Measurements from ENCODE around the gene PI4KA. TPM values are rescaled to one million over a fixed set of nuclear protein-coding genes. Genes with fewer than 3 reads are reported as not detected.

The PI4KA gene
- total RNA-seq, 1 donor from 2014 or later, result 20.4 TPM

DNA sequence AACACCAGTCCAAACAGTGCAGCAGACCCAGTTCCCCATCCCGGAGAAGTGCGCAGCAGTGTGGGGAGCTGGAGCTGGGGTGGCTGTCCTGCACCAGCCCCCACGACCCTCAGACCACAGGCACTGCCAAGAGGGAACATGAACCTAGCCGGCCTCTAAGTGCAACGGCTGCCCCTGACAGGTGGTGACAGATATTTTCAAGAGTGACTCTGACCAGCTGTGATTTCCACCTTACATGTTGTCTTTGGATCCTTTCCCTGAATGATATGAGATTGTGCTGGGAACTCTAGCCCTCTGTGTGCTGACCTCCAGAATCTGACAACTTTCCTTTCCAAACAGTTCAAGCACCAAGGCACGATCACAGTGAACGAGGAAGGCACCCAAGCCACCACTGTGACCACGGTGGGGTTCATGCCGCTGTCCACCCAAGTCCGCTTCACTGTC is 72.1 kb downstream of the PI4KA start:
- H3K9me3 ChIP-seq (ENCODE audit: control insufficient read depth in 3 of 3, low read length in 3 of 3), result no peaks in the 10 kb centered on the region
- H3K27ac ChIP-seq (ENCODE audit: low read depth, low read length), result no peak overlapping the region
- no peaks in the 10 kb centered on the region for H3K27me3 ChIP-seq (ENCODE audit: control insufficient read depth in 3 of 3, insufficient read depth in 3 of 3, low read length in 3 of 3)
- peaks cover 2 to 10% (median 3%) of the 10 kb centered on the region in 3 donors for H3K4me1 ChIP-seq (ENCODE audit: control insufficient read depth in 3 of 3, insufficient read depth in 3 of 3, low read length in 3 of 3)
- peak overlapping the region in 2 of 3 donors; percentile 14 to 24 for H3K9ac ChIP-seq (ENCODE audit: low read depth in 1 of 3, low read length in 3 of 3)
- no peak overlapping the region for H3K4me3 ChIP-seq (ENCODE audit: low read length in 3 of 3)
- peaks cover 8 to 31% (median 15%) of the 10 kb centered on the region in 3 donors for H3K36me3 ChIP-seq (ENCODE audit: control insufficient read depth in 3 of 3, insufficient read depth in 3 of 3, low read length in 3 of 3)

DNA sequence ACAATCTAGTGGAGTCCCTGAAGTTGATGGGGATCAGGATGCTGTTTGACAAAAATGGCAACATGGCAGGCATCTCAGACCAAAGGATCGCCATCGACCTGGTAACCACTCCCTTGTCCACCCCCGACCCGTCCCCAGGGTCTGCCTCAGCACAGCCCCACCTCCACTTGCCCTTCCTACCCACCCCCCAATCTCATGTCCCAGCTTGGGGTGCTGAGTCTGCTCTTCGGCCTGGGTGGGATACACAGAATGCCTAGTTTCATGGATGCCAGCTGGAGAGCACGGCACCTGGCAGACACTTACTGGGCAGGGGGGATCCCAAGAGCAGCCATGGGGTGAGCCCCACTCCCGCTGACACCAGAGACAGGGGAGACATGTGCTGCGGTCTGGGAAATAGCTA is 72.6 kb downstream of the PI4KA start:
- H3K4me1 ChIP-seq (ENCODE audit: control insufficient read depth in 3 of 3, insufficient read depth in 3 of 3, low read length in 3 of 3), result peaks cover 2 to 10% (median 3%) of the 10 kb centered on the region in 3 donors
- H3K36me3 ChIP-seq (ENCODE audit: control insufficient read depth in 3 of 3, insufficient read depth in 3 of 3, low read length in 3 of 3), result peaks cover 8 to 28% (median 18%) of the 10 kb centered on the region in 3 donors
- H3K9ac ChIP-seq (ENCODE audit: low read depth in 1 of 3, low read length in 3 of 3), result no peak overlapping the region
- no peaks in the 10 kb centered on the region for H3K9me3 ChIP-seq (ENCODE audit: control insufficient read depth in 3 of 3, low read length in 3 of 3)
- no peaks in the 10 kb centered on the region for H3K27me3 ChIP-seq (ENCODE audit: control insufficient read depth in 3 of 3, insufficient read depth in 3 of 3, low read length in 3 of 3)
- H3K27ac ChIP-seq (ENCODE audit: low read depth, low read length), result no peak overlapping the region
- no peak overlapping the region for H3K4me3 ChIP-seq (ENCODE audit: low read length in 3 of 3)

DNA sequence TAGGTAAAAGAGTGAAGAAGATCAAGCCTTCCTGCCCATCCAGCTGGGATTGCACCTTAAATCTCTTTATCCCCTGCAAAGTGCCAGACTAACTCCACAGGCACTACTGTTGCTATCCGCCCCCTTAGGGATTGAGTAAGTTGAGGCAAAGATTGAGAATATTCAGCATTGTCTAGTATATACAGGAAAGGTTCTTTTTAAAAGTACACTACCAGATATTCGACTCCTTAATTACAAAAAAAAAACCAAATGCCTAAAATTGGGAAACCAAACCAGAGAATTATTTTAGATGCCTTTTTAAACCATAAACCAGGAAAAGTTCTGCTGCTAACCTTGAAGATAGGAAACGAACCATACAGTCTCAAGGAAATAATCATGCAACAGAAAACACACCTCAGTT is 73.2 kb downstream of the PI4KA start:
- no peaks in the 10 kb centered on the region for H3K27me3 ChIP-seq (ENCODE audit: control insufficient read depth in 3 of 3, insufficient read depth in 3 of 3, low read length in 3 of 3)
- no peak overlapping the region for H3K4me3 ChIP-seq (ENCODE audit: low read length in 3 of 3)
- no peak overlapping the region for H3K27ac ChIP-seq (ENCODE audit: low read depth, low read length)
- no peaks in the 10 kb centered on the region for H3K9me3 ChIP-seq (ENCODE audit: control insufficient read depth in 3 of 3, low read length in 3 of 3)
- H3K4me1 ChIP-seq (ENCODE audit: control insufficient read depth in 3 of 3, insufficient read depth in 3 of 3, low read length in 3 of 3), result peaks cover 2 to 10% (median 3%) of the 10 kb centered on the region in 3 donors
- H3K36me3 ChIP-seq (ENCODE audit: control insufficient read depth in 3 of 3, insufficient read depth in 3 of 3, low read length in 3 of 3), result peaks cover 8 to 28% (median 18%) of the 10 kb centered on the region in 3 donors
- no peak overlapping the region for H3K9ac ChIP-seq (ENCODE audit: low read depth in 1 of 3, low read length in 3 of 3)

DNA sequence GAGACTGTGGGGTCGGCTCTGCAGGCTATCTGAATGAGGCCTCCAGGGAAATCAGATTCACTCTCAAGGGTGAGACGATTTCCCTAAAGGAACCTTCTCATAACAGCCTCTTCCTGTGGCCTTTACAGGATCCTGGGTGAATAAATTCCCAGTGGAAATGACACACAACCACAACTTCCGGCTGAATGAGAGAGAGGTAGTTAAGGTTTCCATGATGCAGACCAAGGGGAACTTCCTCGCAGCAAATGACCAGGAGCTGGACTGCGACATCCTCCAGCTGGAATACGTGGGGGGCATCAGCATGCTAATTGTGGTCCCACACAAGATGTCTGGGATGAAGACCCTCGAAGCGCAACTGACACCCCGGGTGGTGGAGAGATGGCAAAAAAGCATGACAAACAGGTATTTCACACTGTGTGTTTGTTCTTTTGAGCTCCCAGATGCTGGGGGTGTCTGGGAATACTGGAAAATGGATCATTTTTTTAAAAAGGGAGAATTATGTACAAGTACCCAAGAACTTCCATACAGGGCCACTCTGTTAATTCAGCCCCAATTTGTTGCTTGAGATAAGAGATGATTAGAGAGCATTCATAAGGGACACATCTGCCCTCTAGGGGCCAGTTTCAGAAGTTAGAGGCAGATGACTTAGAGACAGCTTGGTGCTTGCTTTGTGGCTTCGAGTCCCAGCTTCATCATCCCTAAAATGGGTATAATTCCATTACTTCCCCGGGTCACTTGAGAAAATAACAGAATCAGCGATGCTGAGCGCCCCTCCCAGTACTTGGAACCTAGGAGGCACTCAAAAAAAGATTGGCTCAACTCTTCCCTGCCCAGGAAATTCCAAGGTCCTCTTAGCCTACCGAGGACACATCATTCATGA is 74.5 kb downstream of the PI4KA start:
- peaks cover 2 to 10% (median 3%) of the 10 kb centered on the region in 3 donors for H3K4me1 ChIP-seq (ENCODE audit: control insufficient read depth in 3 of 3, insufficient read depth in 3 of 3, low read length in 3 of 3)
- peaks cover 14 to 35% (median 18%) of the 10 kb centered on the region in 3 donors for H3K36me3 ChIP-seq (ENCODE audit: control insufficient read depth in 3 of 3, insufficient read depth in 3 of 3, low read length in 3 of 3)
- H3K9ac ChIP-seq (ENCODE audit: low read depth in 1 of 3, low read length in 3 of 3), result no peak overlapping the region
- H3K27me3 ChIP-seq (ENCODE audit: control insufficient read depth in 3 of 3, insufficient read depth in 3 of 3, low read length in 3 of 3), result no peaks in the 10 kb centered on the region
- no peak overlapping the region for H3K4me3 ChIP-seq (ENCODE audit: low read length in 3 of 3)
- no peak overlapping the region for H3K27ac ChIP-seq (ENCODE audit: low read depth, low read length)
- no peaks in the 10 kb centered on the region for H3K9me3 ChIP-seq (ENCODE audit: control insufficient read depth in 3 of 3, low read length in 3 of 3)

DNA sequence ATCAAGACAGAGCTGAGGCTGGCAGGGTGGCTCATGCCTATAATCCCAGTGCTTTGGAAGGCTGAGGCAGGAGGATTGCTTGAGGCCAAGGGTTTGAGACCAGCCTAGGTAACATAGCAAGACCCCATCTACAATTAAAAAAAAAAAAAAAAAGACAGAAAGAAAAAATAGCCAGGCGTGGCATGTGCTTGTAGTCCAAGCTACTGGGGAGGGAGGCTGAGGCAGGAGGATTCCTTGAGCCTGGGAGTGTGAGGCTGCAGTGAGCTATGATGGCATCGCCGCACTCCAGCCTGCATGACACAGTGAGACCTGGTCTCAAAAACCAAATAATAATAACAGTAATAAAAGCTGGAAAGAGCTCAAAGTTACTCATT is 75.3 kb downstream of the PI4KA start:
- Histone ChIP-seq H3K9me3 (ENCODE audit: control insufficient read depth in 3 of 3, low read length in 3 of 3) (no peaks in the 10 kb centered on the region), H3K4me3 (ENCODE audit: low read length in 3 of 3) (no peak overlapping the region), H3K36me3 (ENCODE audit: control insufficient read depth in 3 of 3, insufficient read depth in 3 of 3, low read length in 3 of 3) (peaks cover 12 to 32% (median 16%) of the 10 kb centered on the region in 3 donors), H3K27me3 (ENCODE audit: control insufficient read depth in 3 of 3, insufficient read depth in 3 of 3, low read length in 3 of 3) (no peaks in the 10 kb centered on the region), H3K4me1 (ENCODE audit: control insufficient read depth in 3 of 3, insufficient read depth in 3 of 3, low read length in 3 of 3) (peaks cover 2 to 10% (median 3%) of the 10 kb centered on the region in 3 donors), H3K27ac (ENCODE audit: low read depth, low read length) (no peak overlapping the region), H3K9ac (ENCODE audit: low read depth in 1 of 3, low read length in 3 of 3) (no peak overlapping the region)

DNA sequence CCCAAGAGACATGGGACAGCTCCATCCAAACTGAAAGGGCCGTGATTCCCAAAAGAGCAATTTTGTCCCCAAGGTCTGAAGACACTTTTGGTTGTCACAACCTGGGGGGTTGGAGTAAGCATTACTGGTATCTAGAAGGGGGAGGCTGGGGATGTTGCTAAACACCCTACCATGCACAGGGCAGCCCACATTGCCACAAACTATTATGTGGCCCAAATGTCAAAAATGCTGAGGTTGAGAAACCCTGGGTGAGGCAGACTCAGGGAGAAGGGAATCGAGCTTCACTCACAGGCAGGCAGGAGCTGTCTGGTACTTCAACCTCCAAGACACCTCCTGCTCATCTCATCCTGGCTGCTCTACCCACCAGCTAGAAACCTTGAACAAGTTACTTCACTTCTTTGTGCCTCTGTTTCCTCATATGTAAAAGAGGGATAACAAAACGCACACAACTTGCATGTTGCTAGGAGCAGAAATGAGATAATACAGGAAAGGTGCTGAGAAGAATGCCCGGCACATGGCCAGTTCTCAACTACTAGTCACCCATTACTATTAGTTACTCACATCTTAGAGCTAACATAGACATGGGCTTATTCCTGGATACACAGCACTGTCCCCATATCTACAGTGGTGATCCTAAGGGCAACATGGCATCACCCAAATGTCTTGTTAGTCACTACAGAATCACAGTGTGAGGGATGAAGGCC is 75.9 kb downstream of the PI4KA start:
- Histone ChIP-seq H3K9me3 (ENCODE audit: control insufficient read depth in 3 of 3, low read length in 3 of 3) (no peaks in the 10 kb centered on the region), H3K4me1 (ENCODE audit: control insufficient read depth in 3 of 3, insufficient read depth in 3 of 3, low read length in 3 of 3) (peaks cover 2 to 7% (median 3%) of the 10 kb centered on the region in 3 donors), H3K36me3 (ENCODE audit: control insufficient read depth in 3 of 3, insufficient read depth in 3 of 3, low read length in 3 of 3) (peaks cover 7 to 27% (median 10%) of the 10 kb centered on the region in 3 donors), H3K9ac (ENCODE audit: low read depth in 1 of 3, low read length in 3 of 3) (no peak overlapping the region), H3K27me3 (ENCODE audit: control insufficient read depth in 3 of 3, insufficient read depth in 3 of 3, low read length in 3 of 3) (no peaks in the 10 kb centered on the region), H3K4me3 (ENCODE audit: low read length in 3 of 3) (no peak overlapping the region), H3K27ac (ENCODE audit: low read depth, low read length) (no peak overlapping the region)

DNA sequence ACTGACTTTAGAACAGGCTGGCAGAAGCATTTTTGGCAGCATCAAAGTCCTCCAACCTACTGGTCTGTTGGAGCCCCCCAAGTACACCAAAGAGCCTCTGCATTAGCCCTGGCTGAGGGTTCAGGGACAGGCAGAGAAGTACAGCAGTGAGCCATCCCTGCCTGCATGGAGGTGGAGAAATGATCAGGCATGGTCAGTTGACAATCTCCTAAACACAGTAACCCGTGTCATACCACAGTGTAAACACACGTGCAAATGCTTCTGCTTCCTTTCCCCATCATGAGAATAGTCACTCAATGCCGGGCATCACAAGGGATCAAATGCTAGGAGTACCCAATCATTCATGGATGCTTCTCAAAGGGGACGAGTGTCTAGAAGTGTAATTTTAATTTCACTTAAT is 76.5 kb downstream of the PI4KA start:
- H3K4me3 ChIP-seq (ENCODE audit: low read length in 3 of 3), result no peak overlapping the region
- H3K4me1 ChIP-seq (ENCODE audit: control insufficient read depth in 3 of 3, insufficient read depth in 3 of 3, low read length in 3 of 3), result peaks cover 2 to 6% (median 3%) of the 10 kb centered on the region in 3 donors
- H3K27me3 ChIP-seq (ENCODE audit: control insufficient read depth in 3 of 3, insufficient read depth in 3 of 3, low read length in 3 of 3), result no peaks in the 10 kb centered on the region
- no peak overlapping the region for H3K27ac ChIP-seq (ENCODE audit: low read depth, low read length)
- no peaks in the 10 kb centered on the region for H3K9me3 ChIP-seq (ENCODE audit: control insufficient read depth in 3 of 3, low read length in 3 of 3)
- H3K36me3 ChIP-seq (ENCODE audit: control insufficient read depth in 3 of 3, insufficient read depth in 3 of 3, low read length in 3 of 3), result peaks cover 4 to 25% (median 6%) of the 10 kb centered on the region in 3 donors
- H3K9ac ChIP-seq (ENCODE audit: low read depth in 1 of 3, low read length in 3 of 3), result no peak overlapping the region

DNA sequence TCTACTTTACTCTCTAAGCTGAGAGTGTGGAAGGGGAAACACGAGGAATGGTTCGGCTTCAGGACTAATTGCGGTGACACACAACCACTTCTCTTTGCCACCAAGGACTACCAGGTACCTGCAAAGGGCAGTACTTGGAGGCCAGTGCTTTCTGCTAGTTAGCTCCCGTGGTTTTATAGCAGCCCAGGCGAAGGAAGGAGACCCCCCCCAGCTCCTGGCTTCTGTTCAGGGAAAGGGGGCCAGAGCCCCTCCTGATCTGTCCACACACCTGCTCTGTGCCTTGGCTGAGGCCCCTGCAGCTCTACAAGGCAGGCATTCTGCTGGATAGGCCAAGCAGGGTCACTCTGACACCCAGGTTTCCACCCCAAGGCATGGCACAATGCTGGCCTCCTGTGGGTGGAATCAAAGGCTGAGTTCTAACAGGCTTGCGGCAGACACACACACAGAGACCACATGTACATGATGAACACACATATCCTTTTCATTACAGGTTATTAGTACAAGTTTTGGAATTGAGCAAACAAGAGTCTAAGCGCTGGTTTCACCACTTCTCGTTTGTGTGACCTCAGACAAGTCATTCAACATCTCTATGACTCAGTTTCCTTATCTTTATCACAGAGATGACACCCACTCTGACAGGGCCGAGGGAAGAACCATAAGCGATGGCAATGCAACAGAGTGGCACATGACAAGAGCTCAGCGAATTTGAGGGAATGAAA is 77.2 kb downstream of the PI4KA start:
- Histone ChIP-seq H3K9ac (ENCODE audit: low read depth in 1 of 3, low read length in 3 of 3) (no peak overlapping the region), H3K36me3 (ENCODE audit: control insufficient read depth in 3 of 3, insufficient read depth in 3 of 3, low read length in 3 of 3) (peaks cover 3 to 19% (median 6%) of the 10 kb centered on the region in 3 donors), H3K4me1 (ENCODE audit: control insufficient read depth in 3 of 3, insufficient read depth in 3 of 3, low read length in 3 of 3) (peaks cover 0 to 2% (median 1%) of the 10 kb centered on the region in 3 donors), H3K9me3 (ENCODE audit: control insufficient read depth in 3 of 3, low read length in 3 of 3) (no peaks in the 10 kb centered on the region), H3K4me3 (ENCODE audit: low read length in 3 of 3) (no peak overlapping the region), H3K27ac (ENCODE audit: low read depth, low read length) (no peak overlapping the region), H3K27me3 (ENCODE audit: control insufficient read depth in 3 of 3, insufficient read depth in 3 of 3, low read length in 3 of 3) (no peaks in the 10 kb centered on the region)

DNA sequence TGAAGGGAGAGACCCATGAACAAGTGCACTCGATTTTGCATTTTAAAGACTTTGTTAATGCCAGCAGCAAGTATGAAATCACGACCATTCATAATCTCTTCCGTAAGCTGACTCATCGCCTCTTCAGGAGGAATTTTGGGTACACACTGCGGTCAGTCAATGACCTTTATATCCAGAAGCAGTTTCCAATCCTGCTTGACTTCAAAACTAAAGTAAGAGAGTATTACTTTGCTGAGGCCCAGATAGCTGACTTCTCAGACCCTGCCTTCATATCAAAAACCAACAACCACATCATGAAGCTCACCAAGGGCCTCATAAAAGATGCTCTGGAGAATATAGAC is 78.8 kb downstream of the PI4KA start:
- H3K27ac ChIP-seq (ENCODE audit: low read depth, low read length), result no peak overlapping the region
- no peaks in the 10 kb centered on the region for H3K9me3 ChIP-seq (ENCODE audit: control insufficient read depth in 3 of 3, low read length in 3 of 3)
- H3K27me3 ChIP-seq (ENCODE audit: control insufficient read depth in 3 of 3, insufficient read depth in 3 of 3, low read length in 3 of 3), result no peaks in the 10 kb centered on the region
- peaks cover 3 to 15% (median 6%) of the 10 kb centered on the region in 3 donors for H3K36me3 ChIP-seq (ENCODE audit: control insufficient read depth in 3 of 3, insufficient read depth in 3 of 3, low read length in 3 of 3)
- H3K4me1 ChIP-seq (ENCODE audit: control insufficient read depth in 3 of 3, insufficient read depth in 3 of 3, low read length in 3 of 3), result peaks cover 0 to 2% (median 0%) of the 10 kb centered on the region in 3 donors
- no peak overlapping the region for H3K9ac ChIP-seq (ENCODE audit: low read depth in 1 of 3, low read length in 3 of 3)
- H3K4me3 ChIP-seq (ENCODE audit: low read length in 3 of 3), result no peak overlapping the region

Measured in skeletal muscle tissue (tissue), 4 donors.